ENCODE results near the gene SLC17A4.
"Not testable (repeated sequence)": the region's sequence is repeated elsewhere in the genome, so short reads cannot be mapped to it uniquely, and the experiment has no call there.

Gene SLC17A4, protein sequence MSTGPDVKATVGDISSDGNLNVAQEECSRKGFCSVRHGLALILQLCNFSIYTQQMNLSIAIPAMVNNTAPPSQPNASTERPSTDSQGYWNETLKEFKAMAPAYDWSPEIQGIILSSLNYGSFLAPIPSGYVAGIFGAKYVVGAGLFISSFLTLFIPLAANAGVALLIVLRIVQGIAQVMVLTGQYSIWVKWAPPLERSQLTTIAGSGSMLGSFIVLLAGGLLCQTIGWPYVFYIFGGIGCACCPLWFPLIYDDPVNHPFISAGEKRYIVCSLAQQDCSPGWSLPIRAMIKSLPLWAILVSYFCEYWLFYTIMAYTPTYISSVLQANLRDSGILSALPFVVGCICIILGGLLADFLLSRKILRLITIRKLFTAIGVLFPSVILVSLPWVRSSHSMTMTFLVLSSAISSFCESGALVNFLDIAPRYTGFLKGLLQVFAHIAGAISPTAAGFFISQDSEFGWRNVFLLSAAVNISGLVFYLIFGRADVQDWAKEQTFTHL

DNA sequence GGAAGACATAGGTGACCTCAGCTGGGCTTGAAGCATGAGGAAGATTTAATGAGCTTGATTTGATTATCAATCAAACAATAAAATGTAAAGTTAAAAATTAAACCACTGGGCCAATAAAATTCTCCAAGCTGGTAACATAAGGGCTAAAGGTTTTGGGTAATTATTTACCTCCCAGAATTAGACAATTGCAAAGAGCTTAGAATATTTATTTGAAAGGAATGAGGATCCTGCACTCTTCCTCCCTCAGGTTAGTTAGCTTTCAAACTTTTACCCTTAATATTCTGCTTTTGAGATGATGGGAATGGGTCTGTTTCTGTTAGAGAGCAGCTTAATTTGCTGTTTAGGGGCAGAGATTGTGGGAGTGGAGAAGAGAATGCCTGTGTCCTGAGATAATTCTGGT lies at the start of gene SLC17A4:
TSS of gene SLC17A4 (plus strand) at position 208 of the 400 bp plus-strand sequence. CDS start 7,221 bp downstream, outside the sequence.
- DNase-seq (ENCODE audit: low read depth): no peak

DNA sequence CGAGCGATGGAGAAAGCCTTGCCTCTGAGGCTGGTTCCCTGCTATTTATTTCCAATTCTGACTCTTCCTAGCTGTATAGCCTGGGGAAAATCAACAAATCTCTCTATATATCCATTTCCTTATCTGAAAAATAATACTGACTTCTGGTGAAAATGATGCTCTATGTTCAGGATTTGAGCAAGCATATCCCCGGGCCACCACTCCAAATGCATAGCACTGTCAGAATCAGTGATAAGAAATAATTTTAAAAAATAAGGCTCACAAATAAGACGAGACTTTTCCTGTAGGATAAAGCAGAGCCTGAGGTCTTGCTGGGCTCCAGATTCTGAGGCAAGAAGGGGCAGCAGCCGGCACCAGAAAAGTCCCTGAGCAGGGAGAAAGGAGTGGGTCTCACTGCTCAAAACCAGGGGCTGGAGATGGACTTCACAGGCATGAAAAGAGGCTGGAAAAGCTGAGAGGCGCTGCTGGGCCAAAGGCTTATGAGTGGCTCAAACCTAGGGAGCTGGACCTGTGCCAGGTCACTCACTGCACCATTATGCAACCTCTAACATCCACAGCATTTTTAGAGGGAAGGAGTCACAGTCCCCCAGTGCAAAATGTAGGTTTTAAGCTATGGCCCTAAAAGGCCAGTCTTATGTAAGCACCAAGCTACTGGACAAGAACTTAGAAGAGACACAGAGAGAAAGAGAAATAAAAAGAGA lies 48.1 kb upstream of the SLC17A4 start:
- no peak for DNase-seq (ENCODE audit: low read depth)

DNA sequence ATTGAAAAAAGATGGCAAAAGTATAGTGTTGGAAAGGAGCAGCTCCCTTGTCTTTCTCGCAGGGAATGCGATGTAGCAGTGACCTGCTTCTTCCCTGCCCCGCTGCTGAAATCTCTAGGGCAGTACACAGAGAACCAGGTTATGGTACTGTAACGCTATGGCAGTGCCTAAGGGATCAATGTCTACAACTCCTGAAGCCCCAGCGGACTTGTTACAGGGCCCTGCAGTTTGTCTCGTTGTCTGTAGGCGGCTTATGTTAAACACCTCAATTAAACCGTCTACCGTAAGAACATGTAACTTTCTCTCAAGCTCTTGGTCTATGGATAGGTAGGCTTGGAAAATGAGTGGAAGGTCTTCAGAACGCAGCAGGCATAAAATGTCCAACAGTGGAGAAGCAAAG lies 44.8 kb upstream of the SLC17A4 start:
- no peak for DNase-seq (ENCODE audit: low read depth)

DNA sequence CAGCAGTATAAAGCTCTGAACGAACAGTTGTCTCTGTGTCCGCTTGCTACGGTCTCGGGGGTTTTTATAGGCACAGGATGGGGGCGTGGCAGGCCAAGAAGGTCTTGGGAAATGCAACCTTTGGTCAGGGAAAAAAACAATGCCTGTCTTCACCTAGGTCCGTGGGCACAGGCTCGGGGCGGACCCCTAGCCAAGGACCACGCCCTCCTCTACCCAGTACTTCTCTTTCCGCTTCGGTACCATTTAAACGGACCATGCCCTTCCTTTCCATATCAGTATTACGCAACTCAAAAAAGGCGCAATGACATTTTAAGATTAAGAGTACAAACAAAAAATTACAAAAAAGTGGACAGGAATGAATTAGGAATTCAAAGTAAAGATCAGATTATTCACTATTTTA lies 44.3 kb upstream of the SLC17A4 start:
- no peak for DNase-seq (ENCODE audit: low read depth)

DNA sequence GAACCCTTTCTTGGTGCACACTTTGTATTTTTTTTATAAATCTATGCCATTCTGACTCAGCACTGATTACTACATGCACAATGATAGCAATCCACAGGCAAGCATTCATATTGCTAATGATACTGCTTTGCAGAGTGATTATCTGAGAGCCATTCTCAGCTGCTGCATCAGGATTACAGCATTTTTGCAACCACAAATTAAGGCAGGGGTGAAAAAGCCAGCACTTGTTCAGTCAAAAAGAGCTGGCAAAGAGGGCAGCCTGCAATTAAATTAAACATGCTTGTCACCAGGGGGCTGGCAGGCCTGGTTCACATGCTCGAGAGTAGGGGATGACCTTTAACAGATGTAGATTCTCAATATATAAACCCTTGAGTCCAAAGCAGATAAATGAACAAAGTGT lies 40.7 kb upstream of the SLC17A4 start:
- DNase-seq (ENCODE audit: low read depth): no peak

DNA sequence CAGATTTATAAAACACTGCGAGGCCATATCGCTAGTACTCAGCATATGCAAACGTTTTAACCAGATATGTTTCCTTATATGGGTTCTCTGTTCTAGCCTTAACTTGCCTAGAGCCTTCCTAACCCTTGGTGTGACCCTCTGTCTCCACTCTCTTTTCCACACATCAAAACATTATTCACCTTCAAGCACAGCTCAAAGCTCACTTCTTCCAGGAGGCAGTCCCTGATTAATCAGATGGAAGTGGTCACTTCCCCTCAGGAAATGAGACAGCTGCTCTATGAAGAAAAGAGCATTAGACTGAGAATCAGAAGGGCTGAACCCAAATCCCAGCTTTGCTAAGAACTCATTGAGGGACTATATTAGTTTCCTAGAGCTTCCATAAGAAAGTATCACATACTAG lies 39.8 kb upstream of the SLC17A4 start:
- DNase-seq (ENCODE audit: low read depth): no peak

DNA sequence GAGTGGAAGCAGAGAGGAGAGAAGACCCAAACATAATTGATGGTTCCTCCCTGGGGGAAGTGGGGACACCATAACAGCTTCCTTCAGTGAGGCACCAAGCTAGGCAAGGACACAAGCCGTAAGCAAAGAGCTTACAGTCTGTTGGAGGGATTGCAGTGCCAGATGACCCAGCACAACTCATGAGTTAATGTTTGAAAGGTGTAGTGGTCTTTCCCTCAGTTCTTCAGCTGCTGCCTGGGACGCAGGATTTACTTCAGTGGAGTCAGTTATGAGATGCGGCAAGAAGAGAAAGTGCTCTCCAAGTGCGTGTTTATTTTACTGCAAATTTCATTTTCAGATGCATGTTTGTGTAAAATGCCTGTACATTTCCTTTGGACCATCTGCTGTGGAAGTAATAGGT lies 38.7 kb upstream of the SLC17A4 start:
- no peak for DNase-seq (ENCODE audit: low read depth)

DNA sequence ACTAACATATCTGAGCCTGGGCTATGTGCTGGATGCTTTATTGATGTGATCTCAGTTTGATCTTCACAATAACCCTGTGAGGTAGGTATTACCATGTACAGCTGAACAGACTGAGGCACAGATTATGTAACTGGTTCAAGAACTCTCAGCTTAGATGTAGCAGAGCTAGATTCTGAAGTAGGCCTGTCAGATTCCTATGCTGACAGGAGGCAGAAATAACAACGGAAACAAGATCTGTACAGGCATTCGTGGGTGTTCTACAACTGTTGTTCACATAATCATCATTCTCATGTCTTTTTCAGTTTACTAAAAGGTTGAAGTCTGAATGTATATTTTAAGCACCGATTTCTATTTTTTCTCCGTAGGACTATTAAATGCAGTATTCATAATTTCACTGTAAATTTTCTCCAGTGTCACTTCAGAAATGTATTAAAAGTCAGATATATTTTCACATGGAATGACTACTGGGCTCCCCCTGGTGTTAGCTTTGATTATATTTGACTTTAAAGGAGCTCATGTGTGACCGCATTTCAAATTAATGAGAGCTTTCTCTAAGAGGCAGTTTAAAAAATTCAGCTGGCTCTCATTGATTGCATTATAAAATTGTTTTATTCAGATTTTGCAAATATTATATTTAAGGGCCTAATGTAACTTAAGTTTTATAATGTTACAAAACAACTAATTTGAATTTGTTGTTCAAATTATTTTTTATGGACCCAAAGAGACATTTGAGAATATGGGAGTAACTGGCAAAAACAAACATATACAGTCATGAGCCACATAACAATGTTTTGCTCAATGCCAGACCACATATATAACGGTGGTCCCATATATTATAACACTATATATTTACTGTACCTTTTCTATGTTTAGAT lies 36.4 kb upstream of the SLC17A4 start:
- no peak for DNase-seq (ENCODE audit: low read depth)

DNA sequence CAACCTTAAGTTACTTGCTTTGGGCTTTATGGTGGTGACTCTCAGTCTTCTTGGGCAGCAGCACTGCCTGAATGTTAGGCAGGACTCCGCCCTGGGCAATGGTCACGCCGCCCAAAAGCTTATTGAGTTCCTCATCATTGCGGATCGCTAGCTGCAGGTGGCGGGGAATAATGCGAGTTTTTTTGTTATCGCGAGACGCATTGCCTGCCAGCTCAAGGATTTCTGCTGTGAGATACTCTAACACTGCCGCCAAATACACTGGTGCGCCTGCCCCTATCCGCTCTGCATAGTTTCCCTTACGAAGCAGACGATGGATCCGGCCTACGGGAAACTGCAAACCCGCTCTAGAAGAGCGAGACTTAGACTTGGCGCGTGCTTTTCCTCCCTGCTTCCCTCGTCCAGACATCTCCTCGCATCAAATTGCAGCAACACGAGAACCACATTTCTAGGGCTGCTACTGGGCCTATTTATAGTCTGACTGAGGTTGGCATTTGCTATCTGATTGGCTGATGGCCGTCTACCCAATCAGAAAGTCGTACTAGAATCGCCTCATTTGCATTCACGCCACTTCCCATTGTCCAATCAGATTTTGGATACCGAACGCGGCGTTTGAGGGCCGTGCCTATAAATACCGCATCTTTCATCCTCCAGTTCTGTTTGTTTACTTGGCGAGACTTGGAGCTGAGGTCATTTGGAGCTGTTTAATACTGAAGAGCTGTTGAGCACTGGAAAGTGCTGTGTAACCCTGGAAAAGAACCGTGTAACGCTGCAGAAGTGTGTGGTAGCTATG lies 28.2 kb upstream of the SLC17A4 start:
- DNase-seq (ENCODE audit: low read depth): no peak

DNA sequence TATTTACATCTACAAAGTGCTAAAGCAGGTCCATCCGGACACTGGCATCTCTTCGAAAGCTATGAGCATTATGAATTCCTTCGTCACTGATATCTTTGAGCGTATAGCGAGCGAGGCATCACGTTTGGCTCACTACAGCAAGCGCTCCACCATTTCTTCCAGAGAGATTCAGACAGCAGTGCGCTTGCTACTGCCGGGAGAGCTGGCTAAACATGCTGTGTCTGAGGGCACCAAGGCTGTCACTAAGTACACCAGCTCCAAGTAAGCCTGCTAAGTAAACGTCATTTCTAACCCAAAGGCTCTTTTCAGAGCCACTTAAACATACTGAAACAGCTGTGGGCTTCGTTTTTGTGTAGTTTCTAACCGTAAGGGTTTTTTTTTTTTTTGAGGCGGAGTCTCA lies 27.5 kb upstream of the SLC17A4 start:
- DNase-seq (ENCODE audit: low read depth): no peak

DNA sequence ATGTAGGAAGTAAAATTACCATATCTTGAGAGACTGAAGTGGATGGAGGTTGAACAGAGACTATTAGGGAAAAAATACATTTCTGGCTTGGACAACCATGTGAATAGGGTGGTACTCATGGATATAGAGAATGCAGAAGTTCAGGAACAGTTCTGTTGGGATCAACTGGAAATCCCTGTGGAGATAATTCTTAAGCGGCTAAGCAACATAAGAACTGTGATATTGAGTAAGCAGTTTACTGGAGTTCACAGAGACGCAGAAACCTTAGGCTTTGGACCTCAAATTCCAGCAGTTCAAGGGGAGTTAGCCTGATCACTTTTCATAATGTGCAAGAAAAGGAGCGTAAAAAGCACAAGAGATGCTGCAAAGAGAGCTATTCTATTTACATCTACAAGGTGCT lies 23.6 kb upstream of the SLC17A4 start:
- DNase-seq (ENCODE audit: low read depth): no peak

DNA sequence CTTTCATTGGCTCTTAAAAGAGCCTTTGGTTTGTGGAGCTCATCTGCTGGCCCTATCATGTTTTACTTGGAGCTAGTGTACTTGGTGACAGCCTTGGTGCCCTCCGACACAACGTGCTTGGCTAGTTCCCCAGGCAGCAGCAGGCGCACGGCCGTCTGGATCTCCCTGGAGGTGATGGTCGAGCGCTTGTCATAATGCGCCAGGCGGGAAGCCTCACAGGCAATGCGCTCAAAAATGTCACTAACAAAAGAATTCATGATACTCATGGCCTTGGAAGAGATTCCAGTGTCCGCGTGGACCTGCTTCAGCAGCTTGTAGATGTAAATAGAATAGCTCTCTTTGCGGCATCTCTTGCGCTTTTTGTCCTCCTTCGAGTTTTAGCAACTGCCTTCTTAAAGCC lies 22.8 kb upstream of the SLC17A4 start:
- no peak for DNase-seq (ENCODE audit: low read depth)

DNA sequence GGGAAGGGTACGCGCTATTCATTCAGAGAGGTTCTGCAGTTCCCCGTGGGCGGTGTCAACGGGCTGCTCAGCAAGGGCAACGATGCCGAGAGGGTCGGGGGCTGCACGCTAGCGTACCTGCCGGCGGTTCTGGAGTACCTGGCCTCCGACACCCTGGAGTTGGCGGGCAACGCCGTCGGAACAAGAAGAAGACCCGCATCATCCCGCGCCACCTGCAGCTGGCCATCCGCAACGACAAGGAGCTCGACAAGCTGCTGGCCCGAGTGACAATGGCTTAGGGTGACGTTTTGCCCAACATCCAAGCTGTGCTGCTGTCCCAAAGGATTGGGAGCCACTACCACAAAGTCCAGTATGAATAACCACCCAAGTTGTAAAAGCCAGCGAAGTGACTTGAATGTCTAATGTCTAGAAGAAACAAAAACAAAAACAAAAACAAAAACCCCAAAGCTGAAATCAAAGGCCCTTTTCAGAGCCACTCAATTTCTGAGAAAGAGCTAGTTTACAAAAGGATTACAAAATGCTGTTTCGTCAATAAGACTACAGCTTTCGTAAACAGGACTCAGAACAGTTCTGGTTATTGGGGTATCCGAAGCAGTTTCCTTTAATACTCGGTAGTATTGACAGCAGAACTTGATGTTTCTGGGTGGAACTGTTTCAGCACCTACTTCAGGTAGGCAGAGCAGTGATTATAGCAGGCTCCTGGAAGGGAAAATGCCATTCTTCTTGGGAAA lies 21.9 kb upstream of the SLC17A4 start:
- DNase-seq (ENCODE audit: low read depth): no peak

DNA sequence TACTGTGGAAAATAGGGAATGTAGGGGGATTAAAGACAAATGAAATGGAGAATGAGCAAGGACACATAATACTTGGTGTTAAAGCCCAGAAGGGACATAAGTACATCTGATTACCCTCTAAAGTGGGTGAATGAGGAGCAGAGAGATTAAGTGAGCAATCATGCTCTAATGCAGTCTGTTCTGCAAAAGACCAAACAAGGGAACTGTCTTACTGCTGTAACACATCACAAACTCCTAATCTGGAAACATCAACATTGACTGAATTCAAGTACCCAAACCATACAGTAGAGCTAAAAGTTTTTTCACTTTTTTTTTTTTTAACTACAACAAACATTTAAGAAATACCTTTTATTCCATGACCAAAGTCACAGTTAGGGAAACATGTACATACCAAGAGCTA lies 19.3 kb upstream of the SLC17A4 start:
- DNase-seq (ENCODE audit: low read depth): no peak

DNA sequence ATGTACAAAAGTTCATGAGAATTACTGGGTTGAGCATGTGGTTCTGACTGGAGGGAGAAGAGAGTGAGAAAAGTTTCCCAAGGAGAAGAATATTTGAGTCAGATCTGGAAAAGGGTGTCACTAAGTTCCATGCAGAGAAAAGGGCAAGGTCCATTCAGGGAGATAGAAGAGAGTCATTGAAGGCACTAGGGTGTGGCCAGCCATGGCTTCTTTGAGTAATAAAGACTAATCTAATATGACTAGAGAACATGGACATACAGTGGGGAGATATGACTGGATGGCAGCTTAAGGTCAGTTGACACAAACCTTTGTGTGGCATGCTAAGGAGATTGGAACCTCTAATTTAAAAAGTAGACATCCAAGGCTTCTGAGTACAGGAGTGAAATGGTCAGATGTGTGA lies 10.7 kb upstream of the SLC17A4 start:
- no peak for DNase-seq (ENCODE audit: low read depth)

DNA sequence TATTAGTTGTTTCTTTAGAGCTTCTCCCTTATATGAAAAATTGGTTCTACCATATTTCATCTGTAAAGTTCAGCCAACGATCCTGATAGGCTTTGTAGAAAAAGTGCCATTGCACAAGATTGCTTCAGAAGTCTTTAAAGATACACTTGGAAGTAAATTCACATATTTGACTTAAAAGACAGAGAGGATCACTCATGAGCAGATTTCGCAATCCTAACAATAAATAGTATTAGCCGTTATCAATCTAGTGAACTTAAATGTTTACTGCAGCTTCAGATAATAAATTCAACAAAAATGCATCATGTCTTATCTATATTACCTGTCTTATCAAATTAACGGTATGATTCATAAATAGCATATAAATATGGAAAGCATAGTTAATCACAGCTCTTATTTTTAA lies 8.7 kb upstream of the SLC17A4 start:
- no peak for DNase-seq (ENCODE audit: low read depth)

DNA sequence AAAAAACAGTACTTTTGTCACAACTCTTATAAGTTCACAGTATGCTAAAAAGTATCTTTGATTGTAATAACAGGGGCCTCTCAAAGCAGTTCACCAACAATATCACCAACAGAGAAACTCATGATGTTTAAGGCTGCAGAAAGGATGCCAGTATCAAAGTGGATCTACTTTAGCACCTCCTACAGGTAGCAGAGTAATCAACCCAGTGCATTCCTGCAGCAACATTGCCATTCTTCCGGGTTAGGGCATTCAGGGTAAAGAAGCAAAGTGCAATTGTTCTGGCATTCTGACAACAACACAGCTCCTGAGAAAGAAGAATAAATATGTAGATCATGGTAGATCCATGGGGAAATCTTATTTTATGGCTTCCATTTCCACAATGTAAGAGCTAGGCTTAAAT lies 7.6 kb upstream of the SLC17A4 start:
- no peak for DNase-seq (ENCODE audit: low read depth)

DNA sequence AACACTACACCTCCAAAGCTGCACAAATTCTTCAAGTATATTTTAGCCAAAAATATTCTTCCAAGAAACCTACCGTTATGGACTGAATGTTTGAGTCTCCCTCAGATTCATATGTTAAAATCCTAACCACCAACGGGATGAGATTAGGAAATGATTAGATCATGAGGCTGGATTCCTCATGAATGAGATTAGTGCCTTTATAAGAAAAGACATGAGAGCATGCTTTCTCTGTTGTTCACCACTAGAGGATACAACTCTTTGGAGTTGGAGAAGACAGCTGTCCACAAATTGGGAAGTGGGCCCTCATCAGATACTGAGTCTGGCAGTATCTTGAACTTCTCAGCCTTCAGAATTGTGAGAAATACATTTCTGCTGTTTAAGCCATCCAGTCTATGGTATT lies 7.1 kb upstream of the SLC17A4 start:
- DNase-seq (ENCODE audit: low read depth): no peak

DNA sequence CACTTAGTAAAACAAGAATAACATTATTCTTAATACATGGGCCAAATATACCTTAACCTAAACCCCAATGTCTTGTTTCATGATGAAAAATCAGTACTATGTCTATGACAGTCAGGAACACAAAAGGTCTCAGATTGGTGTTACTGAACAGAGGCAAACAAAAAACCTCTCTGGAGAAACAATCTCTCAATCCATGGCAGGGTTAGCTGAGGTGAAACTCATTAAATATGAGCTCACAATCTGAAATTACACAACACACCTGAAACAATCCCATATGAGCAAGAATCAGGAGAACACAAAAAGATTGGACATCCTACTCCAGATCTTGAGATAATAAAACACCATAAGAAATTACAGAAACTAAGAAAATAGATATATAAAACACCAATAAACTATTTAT lies 6.5 kb upstream of the SLC17A4 start:
- no peak for DNase-seq (ENCODE audit: low read depth)

DNA sequence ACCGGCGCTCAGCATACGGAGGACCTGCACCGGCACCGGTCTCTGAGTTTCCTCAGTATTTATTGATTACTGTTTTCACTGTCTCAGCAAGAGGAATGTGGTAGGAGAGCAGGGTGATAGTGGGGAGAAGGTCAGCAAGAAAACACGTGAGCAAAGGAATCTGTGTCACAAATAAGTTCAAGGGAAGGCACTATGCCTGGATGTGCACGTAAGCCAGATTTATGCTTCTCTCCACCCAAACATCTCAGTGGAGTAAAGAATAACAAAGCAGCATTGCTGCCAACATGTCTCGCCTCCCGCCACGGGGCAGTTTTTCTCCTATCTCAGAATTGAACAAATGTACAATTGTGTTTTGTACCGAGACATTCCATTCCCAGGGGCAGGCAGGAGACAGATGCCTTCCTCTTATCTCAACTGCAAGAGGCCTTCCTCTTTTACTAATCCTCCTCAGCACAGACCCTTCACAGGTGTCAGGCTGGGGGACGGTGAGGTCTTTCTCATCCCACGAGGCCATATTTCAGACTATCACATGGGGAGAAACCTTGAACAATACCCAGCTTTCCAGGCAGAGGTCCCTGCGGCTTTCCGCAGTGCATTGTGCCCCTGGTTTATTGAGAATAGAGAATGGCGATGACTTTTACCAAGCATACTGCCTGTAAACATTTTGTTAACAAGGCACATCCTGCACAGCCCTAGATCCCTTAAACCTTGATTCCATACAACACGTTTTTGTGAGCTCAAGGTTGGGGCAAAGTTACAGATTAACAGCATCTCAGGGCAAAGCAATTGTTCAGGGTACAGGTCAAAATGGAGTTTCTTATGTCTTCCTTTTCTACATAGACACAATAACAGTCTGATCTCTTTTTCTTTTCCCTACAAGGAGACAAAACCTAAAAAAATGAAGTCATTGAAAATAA lies 5.7 kb upstream of the SLC17A4 start:
- DNase-seq (ENCODE audit: low read depth): not testable (repeated sequence)

All from stimulated activated CD8-positive, alpha-beta memory T cell treated with anti-CD3 and anti-CD28 coated beads, Interleukin-4, amount 100 ng/mL, for 24 hours (primary cell).